ENCODE data around the gene GPR150.

Gene GPR150

DNA sequence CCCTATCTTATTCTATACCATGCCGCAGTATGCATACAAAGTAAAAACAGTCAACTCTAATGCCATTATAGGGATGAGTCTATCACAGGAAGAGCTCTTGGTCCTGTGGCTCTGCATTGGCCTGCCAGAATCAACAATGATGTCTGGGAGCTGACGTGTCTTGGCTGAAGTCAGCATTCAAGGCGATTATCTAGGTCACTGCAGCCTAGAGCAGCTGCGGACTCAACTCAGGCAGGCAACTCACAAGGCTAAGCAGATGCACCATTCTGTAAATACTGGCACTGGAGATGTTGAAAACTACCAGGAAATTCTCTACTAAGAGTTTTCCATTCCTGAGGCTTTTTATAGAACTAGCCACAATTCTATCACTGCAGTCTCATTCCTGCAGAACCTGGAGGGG lies 49.7 kb downstream of the GPR150 start:
- H3K4me2 ChIP-seq (ENCODE audit: low read length) = no peak overlapping the region

DNA sequence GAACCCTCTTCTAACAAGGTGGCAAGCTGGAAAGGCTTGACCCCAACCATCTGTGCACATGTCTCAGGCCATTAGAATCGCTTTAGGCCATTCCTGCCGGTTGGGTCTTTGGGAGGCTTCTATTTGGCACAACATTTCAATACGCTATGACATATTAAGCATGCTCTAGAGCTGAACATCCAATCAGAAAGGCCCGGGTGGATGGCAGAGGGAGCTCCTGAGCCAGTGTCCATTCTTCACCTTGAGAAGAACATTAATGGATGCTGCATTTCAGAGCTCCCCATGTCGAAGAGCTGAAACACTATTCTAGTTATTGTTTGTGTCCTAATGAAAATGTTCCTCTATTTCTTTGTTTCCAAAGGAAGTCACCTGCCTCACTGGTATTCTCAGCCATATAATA lies 50.1 kb downstream of the GPR150 start:
- H3K4me1 ChIP-seq = peaks cover 7% of the 10 kb centered on the region
- no peak overlapping the region for H3K9ac ChIP-seq
- TF ChIP-seq, protein P1, sequence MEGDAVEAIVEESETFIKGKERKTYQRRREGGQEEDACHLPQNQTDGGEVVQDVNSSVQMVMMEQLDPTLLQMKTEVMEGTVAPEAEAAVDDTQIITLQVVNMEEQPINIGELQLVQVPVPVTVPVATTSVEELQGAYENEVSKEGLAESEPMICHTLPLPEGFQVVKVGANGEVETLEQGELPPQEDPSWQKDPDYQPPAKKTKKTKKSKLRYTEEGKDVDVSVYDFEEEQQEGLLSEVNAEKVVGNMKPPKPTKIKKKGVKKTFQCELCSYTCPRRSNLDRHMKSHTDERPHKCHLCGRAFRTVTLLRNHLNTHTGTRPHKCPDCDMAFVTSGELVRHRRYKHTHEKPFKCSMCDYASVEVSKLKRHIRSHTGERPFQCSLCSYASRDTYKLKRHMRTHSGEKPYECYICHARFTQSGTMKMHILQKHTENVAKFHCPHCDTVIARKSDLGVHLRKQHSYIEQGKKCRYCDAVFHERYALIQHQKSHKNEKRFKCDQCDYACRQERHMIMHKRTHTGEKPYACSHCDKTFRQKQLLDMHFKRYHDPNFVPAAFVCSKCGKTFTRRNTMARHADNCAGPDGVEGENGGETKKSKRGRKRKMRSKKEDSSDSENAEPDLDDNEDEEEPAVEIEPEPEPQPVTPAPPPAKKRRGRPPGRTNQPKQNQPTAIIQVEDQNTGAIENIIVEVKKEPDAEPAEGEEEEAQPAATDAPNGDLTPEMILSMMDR (IDR thresholded peaks at IDR 0.05) = no peak
- no peak overlapping the region for H3K27ac ChIP-seq
- H3K4me2 ChIP-seq (ENCODE audit: low read length) = no peak overlapping the region
- H3K9me3 ChIP-seq (ENCODE audit: control insufficient read depth, low read length) = no peaks in the 10 kb centered on the region
- H3K27me3 ChIP-seq (ENCODE audit: control insufficient read depth, insufficient read depth, low read length) = no peaks in the 10 kb centered on the region
- H3K4me3 ChIP-seq (ENCODE audit: low read depth, low read length) = no peak overlapping the region
- H3K79me2 ChIP-seq = no peaks in the 10 kb centered on the region
- H3K36me3 ChIP-seq (ENCODE audit: control insufficient read depth, insufficient read depth, low read length) = no peaks in the 10 kb centered on the region
- H2AFZ ChIP-seq = peak overlapping the region; percentile 45

More for the DNA sequence above, 49.7 kb downstream of the GPR150 start:
- peak overlapping the region; percentile 45 for H2AFZ ChIP-seq
- H3K9ac ChIP-seq = no peak overlapping the region
- no peak overlapping the region for H3K27ac ChIP-seq
- H3K36me3 ChIP-seq (ENCODE audit: control insufficient read depth, insufficient read depth, low read length) = no peaks in the 10 kb centered on the region
- TF ChIP-seq, protein P1 (IDR thresholded peaks at IDR 0.05) = no peak
- H3K4me3 ChIP-seq (ENCODE audit: low read depth, low read length) = no peak overlapping the region
- H3K27me3 ChIP-seq (ENCODE audit: control insufficient read depth, insufficient read depth, low read length) = no peaks in the 10 kb centered on the region
- H3K4me1 ChIP-seq = peaks cover 7% of the 10 kb centered on the region
- H3K79me2 ChIP-seq = no peaks in the 10 kb centered on the region
- H3K9me3 ChIP-seq (ENCODE audit: control insufficient read depth, low read length) = no peaks in the 10 kb centered on the region

DNA sequence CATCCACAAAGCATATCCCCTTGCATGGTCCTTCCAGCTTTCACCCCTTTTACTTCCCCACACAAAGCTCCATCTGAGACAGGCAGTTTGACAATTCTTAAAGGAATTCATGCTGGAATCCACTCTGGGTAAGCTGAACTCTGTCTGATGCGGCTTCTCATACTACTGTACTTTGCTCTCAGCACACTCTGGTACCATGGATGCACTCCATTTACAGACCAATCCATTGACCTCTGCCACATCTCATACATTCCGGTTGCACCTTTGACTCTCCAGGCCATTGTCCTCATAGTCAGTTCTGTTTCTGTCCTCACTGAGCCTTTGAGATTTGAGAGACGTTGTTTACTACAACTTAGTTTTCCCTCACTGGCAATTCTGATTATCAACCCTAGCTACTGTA lies 50.7 kb downstream of the GPR150 start:
- no peaks in the 10 kb centered on the region for H3K9me3 ChIP-seq (ENCODE audit: control insufficient read depth, low read length)

More for the DNA sequence above, 50.7 kb downstream of the GPR150 start:
- Histone ChIP-seq H3K79me2 (no peaks in the 10 kb centered on the region), H2AFZ (no peak overlapping the region), H3K27ac (no peak overlapping the region), H3K36me3 (ENCODE audit: control insufficient read depth, insufficient read depth, low read length) (no peaks in the 10 kb centered on the region), H3K27me3 (ENCODE audit: control insufficient read depth, insufficient read depth, low read length) (no peaks in the 10 kb centered on the region), H3K4me3 (ENCODE audit: low read depth, low read length) (no peak overlapping the region), H3K4me1 (peaks cover 7% of the 10 kb centered on the region), H3K4me2 (ENCODE audit: low read length) (no peak overlapping the region), H3K9ac (no peak overlapping the region)
- TF ChIP-seq, protein P1 (IDR thresholded peaks at IDR 0.05) = no peak
